ENCODE measurements around the gene FAF1.
"Not testable (repeated sequence)": the region's sequence is repeated elsewhere in the genome, so short reads cannot be mapped to it uniquely, and the experiment has no call there.

FAF1 gene

GRCh38 chr1:50959303-50959912 lies 659 bp downstream of the FAF1 start:
- peak; percentile 18 for DNase-seq (ENCODE audit: low read depth)
- H3K4me3 ChIP-seq (ENCODE audit: low read depth, low read length): peak overlapping the region; percentile 88
- no peak for TF ChIP-seq CTCF (IDR thresholded peaks at IDR 0.05; ENCODE audit: insufficient read depth, low read depth, low read length, missing control alignments)

- TF ChIP-seq CTCF (IDR thresholded peaks at IDR 0.05; ENCODE audit: insufficient read depth, low read depth, low read length, missing control alignments): no peak
- DNase-seq (ENCODE audit: low read depth): no peak
- no peak overlapping the region for H3K4me3 ChIP-seq (ENCODE audit: low read depth, low read length)
Measured at GRCh38 chr1:50955116-50955515, 5.0 kb downstream of the FAF1 start.

GRCh38 chr1:50952566-50952965 lies 7.5 kb downstream of the FAF1 start:
- H3K4me3 ChIP-seq (ENCODE audit: low read depth, low read length); DNase-seq (ENCODE audit: low read depth): not testable (repeated sequence)

- TF ChIP-seq CTCF (IDR thresholded peaks at IDR 0.05; ENCODE audit: insufficient read depth, low read depth, low read length, missing control alignments): no peak
- no peak for DNase-seq (ENCODE audit: low read depth)
- no peak overlapping the region for H3K4me3 ChIP-seq (ENCODE audit: low read depth, low read length)
Measured at GRCh38 chr1:50950396-50950795, 9.7 kb downstream of the FAF1 start.

GRCh38 chr1:50949286-50949982 lies 10.6 kb downstream of the FAF1 start:
- H3K4me3 ChIP-seq (ENCODE audit: low read depth, low read length): no peak overlapping the region
- no peak for DNase-seq (ENCODE audit: low read depth)
- no peak for TF ChIP-seq CTCF (IDR thresholded peaks at IDR 0.05; ENCODE audit: insufficient read depth, low read depth, low read length, missing control alignments)

- no peak overlapping the region for H3K4me3 ChIP-seq (ENCODE audit: low read depth, low read length)
- no peak for DNase-seq (ENCODE audit: low read depth)
- TF ChIP-seq CTCF (IDR thresholded peaks at IDR 0.05; ENCODE audit: insufficient read depth, low read depth, low read length, missing control alignments): no peak
Measured at GRCh38 chr1:50942334-50942733, 17.7 kb downstream of the FAF1 start.

- TF ChIP-seq CTCF (IDR thresholded peaks at IDR 0.05; ENCODE audit: insufficient read depth, low read depth, low read length, missing control alignments): no peak
- H3K4me3 ChIP-seq (ENCODE audit: low read depth, low read length): no peak overlapping the region
- DNase-seq (ENCODE audit: low read depth): no peak
Measured at GRCh38 chr1:50940291-50940690, 19.8 kb downstream of the FAF1 start.

Measured in GM12865 (cell line).